ENCODE measurements around the gene LRP1.

The LRP1 gene

DNA sequence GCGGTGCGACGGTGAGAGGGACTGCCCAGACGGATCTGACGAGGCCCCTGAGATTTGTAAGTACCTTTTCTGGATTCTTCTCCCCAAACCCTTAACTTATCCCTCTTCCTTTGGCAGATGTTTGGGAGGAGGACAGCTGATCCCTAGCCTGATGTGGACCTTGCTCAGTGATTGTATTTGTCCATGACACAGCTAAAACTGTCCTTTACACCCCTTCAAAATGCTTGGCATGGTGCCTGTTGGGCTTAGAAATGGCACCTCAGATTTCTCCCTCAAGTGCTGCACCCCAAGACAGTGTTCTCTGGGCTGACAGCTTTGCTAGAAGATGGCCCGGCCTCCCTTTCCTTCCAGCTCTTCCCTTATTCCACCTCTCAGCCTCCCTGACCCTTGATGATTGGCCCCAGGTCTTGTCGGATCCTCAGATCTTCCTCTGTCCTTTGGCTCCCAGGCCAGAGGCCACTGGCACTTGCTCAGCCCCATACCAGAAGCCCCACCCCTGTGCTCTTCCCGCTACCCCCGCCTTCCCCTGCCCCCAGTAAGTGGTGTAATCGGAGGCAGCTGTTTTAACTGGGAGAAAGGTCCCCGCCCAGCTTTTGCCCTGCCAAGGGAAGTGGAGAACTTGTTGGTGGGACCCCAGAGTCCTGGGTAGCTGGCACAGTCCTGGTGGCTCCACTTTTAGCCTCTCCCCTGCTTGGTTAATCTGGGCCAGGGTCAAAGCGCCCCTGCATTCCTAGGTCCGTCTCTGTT, 10.4 kb downstream of the LRP1 start:
- DNase-seq = peak; percentile 69

DNA sequence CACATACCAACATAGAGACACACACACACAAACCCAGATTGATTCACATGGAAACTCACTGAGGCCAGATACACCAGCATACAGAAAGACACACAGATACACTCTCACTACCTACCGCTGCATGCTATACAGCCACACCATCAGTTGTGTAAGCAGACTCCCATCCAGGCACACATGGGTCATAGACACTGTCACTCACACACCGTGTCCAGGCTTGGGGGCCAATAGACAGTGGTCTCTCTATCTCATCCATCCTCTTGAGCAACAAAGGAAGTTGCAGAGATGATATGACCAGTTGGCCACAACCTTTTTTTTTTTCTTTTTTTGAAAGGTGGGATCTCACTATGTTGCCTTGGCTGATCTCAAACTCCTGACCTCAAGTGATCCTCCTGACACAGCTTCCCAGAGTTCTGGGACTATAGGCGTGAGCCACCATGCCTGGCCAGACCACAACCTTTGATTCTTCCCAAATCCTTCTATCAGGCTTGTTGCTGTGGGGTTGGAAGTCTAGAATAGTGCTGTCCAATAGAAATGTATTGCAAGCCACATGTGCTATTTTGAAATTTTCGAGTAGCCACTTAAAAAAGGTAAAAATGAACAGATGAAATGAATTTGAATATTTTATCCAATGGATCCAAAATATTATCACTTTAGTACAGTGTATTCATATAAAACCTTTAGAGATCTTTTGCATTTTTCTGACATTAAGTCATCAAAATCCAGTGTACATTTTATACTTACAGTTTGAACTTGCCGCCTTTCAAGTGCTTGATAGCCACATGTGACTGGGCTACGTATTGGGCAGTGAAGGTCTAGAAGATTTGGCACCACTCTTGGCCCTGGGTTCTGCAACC, 11.7 kb downstream of the LRP1 start:
- peak; percentile 84 for DNase-seq

- DNase-seq = no peak
These were observed 13.0 kb downstream of the LRP1 start for GRCh38 chr12:57141249-57141648.

GRCh38 chr12:57142121-57142520, 13.8 kb downstream of the LRP1 start:
- no peak for DNase-seq

- DNase-seq = no peak
These were observed 14.4 kb downstream of the LRP1 start for GRCh38 chr12:57142727-57143126.

DNA sequence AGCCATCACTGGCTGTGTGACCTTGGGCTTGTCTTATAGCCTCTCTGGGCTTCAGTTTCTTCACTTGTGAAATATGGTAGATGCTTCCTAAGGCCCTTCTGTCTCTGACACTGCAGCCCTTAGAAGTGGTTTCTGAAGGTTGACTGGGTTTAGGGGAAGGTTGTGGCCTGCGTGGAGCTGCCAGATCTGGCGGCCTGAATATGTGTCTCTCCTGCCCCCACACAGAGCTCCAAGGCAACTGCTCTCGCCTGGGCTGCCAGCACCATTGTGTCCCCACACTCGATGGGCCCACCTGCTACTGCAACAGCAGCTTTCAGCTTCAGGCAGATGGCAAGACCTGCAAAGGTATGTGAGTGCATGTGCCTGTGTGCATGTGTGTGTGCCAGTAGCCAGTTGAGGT, 15.2 kb downstream of the LRP1 start:
- DNase-seq = no peak

DNA sequence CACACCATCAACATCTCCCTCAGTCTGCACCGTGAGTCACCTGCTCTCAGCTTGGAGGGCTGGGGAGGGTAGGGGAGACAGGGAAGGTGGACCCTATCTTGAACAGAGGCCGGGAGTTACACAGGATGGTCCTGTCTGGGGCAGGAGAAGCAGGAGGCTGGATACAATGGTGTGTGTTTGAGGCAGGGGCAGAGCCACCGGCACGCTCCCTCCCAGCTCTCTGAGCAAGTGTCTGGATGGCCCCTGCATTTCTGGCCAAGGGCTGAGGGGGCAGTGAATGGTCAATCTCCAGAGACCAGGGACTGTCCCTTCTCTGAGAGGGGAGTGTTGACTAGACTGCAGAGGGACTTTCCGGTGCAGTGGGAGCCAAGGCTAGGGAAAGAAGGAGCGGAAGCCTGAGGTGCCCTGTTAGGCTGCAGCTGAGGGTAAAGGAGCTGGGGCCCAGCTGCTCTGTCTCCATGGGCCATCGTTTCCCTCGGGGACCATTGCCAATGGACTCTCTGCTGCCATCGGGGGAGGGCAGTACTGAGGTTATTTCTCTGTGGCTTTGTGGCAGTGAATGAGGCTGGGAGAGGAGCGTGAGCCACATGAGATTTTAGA, 17.3 kb downstream of the LRP1 start:
- DNase-seq = no peak

DNA sequence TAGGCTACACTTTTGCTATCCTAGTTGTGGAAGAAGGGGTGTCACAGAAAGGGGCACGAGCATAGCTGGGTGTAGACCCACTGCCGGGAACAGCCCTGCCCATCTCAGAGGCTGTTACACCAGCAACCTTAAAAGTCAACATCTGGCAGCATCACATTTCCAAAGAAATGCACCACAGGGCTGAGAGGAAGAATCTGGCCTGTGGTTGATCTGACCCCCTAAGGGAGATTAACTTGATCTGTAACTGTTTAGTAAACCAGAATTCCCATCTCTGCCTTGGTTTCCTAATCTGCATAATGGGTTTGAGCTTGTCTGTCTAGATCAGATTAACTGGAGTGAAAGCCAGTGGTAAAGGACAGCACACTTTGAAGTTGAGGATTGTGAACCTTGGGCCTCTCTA, 17.8 kb downstream of the LRP1 start:
- no peak for DNase-seq

- peak; percentile 38 for DNase-seq
These were observed 19.0 kb downstream of the LRP1 start, which contains the start of gene LRP1-AS for GRCh38 chr12:57146961-57147944. Gene LRP1-AS (minus strand): TSS chr12:57147619.

GRCh38 chr12:57148469-57149244, 20.4 kb downstream of the LRP1 start:
- DNase-seq = peak; percentile 80

GRCh38 chr12:57149245-57149900, 21.1 kb downstream of the LRP1 start:
- no peak for DNase-seq

- DNase-seq = no peak
These were observed 22.2 kb downstream of the LRP1 start for GRCh38 chr12:57150400-57151000.

GRCh38 chr12:57151741-57152630, 23.7 kb downstream of the LRP1 start:
- no peak for DNase-seq

GRCh38 chr12:57152639-57153038, 24.4 kb downstream of the LRP1 start:
- no peak for DNase-seq

- DNase-seq = no peak
These were observed 25.2 kb downstream of the LRP1 start for GRCh38 chr12:57153415-57153997.

DNA sequence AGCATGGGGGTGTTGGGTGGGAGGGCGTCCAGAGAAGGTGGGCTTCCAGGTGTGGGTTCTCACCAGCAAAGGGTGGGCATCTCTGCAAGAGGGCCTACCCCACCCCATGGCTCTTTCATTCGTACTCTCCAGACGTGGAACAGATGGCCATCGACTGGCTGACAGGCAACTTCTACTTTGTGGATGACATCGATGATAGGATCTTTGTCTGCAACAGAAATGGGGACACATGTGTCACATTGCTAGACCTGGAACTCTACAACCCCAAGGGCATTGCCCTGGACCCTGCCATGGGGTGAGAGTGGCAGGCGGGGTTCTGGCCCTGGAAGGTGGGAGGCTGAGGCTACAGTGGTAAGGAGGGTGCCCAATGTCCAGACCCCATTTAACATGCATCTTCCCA, 25.8 kb downstream of the LRP1 start:
- no peak for DNase-seq

DNA sequence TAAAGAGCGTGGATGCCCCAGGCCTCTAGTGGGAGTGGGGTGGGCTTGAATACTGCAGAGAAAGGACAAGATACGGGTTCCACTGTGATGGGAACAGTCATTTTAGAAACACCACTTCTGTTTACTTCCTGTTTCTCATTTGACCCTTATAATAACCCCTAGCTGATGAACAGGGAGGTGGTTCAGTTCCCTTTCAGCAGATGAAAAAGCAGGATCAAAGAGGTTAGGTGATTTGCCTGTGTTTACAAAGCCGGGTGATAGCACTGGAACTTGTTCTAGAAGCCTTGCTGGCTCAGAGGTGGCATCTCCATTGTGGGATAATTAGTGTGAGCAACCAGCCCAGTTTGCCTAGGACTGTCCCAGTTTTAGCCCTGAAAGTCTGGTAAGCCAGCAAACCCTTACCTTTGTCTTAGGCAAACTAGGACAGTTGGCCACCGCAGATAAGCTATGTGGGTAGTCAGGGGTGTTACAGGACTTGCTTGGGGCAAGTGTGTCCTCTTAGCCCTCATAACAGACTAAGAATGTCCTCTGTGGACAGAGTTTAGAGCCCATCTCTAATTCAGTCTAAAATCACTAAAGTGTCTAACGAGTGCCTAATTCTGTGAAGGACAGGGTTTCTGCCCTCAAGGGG, 26.6 kb downstream of the LRP1 start:
- peak; percentile 78 for DNase-seq

- peak; percentile 43 for DNase-seq
These were observed 28.6 kb downstream of the LRP1 start for GRCh38 chr12:57156701-57157403.
